Ascending aorta (tissue), 2 donors: ENCODE results near the gene CACNA2D2. TPM values are rescaled to one million over a fixed set of nuclear protein-coding genes. Genes with fewer than 3 reads are reported as not detected.

ENCODE experiments used
- DNase-seq, 2 donors: peaks; one replicate each; pipeline ENCODE4 v3.0.0-alpha.2; 2019; ENCODE audit warnings: low spot score in 2 of 2
- H3K27ac ChIP-seq, 2 donors: fragments of 200-600 bp; sonication (generic); one replicate each; pipeline ENCODE4 v1.5.1; 2016 to 2017; ENCODE audit warnings: mild to moderate bottlenecking in 1 of 2
- H3K27me3 ChIP-seq: fragments of 200-600 bp; sonication (generic); one replicate; pipeline ENCODE4 v1.5.1; 2017
- H3K36me3 ChIP-seq, 2 donors: fragments of 200-600 bp; sonication (generic); one replicate each; pipeline ENCODE4 v1.5.1; 2016
- H3K4me1 ChIP-seq, 2 donors: fragments of 200-600 bp; sonication (generic); one replicate each; pipeline ENCODE4 v1.5.1; 2016 to 2017; ENCODE audit warnings: mild to moderate bottlenecking in 1 of 2
- H3K4me3 ChIP-seq, 2 donors: fragments of 200-600 bp; sonication (generic); one replicate each; pipeline ENCODE4 v1.5.1; 2016 to 2017; ENCODE audit warnings: mild to moderate bottlenecking in 1 of 2
- H3K9me3 ChIP-seq, 2 donors: fragments of 200-600 bp; sonication (generic); one replicate each; pipeline ENCODE4 v1.5.1; 2016
- CTCF ChIP-seq, 3 experiments: fragments of 200-600 bp in 2 of 3; fragments of 450-650 bp in 1 of 3; sonication (generic) in 2 of 3; IDR thresholded peaks; one replicate each; pipeline ENCODE4 v1.5.1; 2016 to 2019; ENCODE audit warnings: antibody characterized with exemption in 3 of 3, mild to moderate bottlenecking in 1 of 3, moderate library complexity in 1 of 3
- intact Hi-C: fragments of 100-400 bp; cut with DNase I; formaldehyde crosslinking; loops from one replicate; pipeline ENCODE4 v1.15.1; 2023
- total RNA-seq: library from RNA; depleted of rRNA; stranded (reverse); fragments of >200 nt; gene quantifications from one replicate; pipeline ENCODE4 v1.1.0, GENCODE V29; 2016

The CACNA2D2 gene
- total RNA-seq, 1 donor from 2014 or later, result 0.85 TPM

GRCh38 chr3:50373146-50374051 lies 130.0 kb downstream of the CACNA2D2 start:
- Histone ChIP-seq H3K36me3 (no peaks in the 10 kb centered on the region), H3K4me1 (no peaks in the 10 kb centered on the region), H3K9me3 (no peaks in the 10 kb centered on the region), H3K4me3 (no peak overlapping the region), H3K27me3 (no peaks in the 10 kb centered on the region), H3K27ac (no peak overlapping the region)
- no peak for DNase-seq
- TF ChIP-seq CTCF (IDR thresholded peaks at IDR 0.05), result no peak
- intact Hi-C loops, result no loop called here

- no peak overlapping the region for H3K27ac ChIP-seq
- H3K27me3 ChIP-seq, result no peaks in the 10 kb centered on the region
- no peaks in the 10 kb centered on the region for H3K9me3 ChIP-seq
- H3K36me3 ChIP-seq, result no peaks in the 10 kb centered on the region
- no peak for DNase-seq
- H3K4me1 ChIP-seq, result no peaks in the 10 kb centered on the region
- TF ChIP-seq CTCF (IDR thresholded peaks at IDR 0.05), result no peak
- intact Hi-C loops, result no loop called here
- H3K4me3 ChIP-seq, result no peak overlapping the region
Observed at GRCh38 chr3:50372349-50372748, 131.1 kb downstream of the CACNA2D2 start.

DNA sequence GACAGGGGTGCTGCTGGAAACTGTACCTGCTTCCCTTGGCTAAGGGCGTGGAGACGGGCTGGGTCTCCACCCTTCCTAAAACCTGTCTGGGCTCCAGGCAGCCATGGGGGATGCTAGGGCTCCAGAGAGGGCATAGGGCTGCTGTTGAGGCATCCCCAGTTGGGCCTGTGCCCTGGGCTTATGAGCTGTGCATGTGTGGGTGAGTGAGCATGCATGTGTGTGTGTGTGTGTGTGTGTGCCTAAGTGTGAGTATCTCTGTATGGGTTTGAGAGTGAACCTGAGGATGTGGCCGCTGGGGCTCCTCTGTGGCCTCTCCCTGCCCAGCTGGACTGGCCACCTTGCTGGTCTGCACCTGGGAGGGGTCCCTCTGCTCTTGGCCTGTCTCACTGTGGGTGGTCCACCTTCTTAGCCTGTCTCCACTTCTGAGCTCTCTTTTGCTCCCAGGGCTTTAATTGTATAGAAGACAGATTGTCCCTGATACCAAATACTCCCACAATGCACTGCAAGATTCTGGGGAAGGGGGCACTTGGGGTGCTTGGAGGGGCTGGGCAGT lies 132.2 kb downstream of the CACNA2D2 start:
- DNase-seq, result no peak
- Histone ChIP-seq H3K4me3 (no peak overlapping the region), H3K36me3 (no peaks in the 10 kb centered on the region), H3K9me3 (no peaks in the 10 kb centered on the region), H3K4me1 (no peaks in the 10 kb centered on the region), H3K27me3 (no peaks in the 10 kb centered on the region), H3K27ac (no peak overlapping the region)
- intact Hi-C loops, result no loop called here
- no peak for TF ChIP-seq CTCF (IDR thresholded peaks at IDR 0.05)

DNA sequence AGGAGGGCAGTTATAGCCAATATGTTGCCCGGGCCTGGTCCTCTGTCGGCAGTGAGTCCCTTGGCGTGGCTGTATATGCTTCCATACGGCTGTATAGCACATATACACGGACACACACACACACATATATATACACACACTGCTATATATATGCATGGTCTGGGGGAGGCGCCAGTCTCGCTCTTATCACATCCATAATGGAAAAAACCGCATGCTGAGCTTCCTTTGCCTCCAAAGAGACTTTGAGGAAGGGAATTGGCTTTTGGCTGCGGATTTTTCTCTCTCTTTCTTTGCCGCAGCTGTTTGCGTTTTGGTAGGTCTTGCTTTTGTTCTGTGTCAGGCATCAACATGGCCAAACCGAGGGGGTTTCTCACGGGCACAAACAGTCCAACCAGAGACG lies 132.8 kb downstream of the CACNA2D2 start:
- Histone ChIP-seq H3K4me1 (peaks cover 0 to 3% of the 10 kb centered on the region in 2 donors), H3K36me3 (no peaks in the 10 kb centered on the region), H3K27me3 (no peaks in the 10 kb centered on the region), H3K9me3 (no peaks in the 10 kb centered on the region), H3K4me3 (no peak overlapping the region), H3K27ac (no peak overlapping the region)
- intact Hi-C loops, result no loop called here
- no peak for TF ChIP-seq CTCF (IDR thresholded peaks at IDR 0.05)
- no peak for DNase-seq

DNA sequence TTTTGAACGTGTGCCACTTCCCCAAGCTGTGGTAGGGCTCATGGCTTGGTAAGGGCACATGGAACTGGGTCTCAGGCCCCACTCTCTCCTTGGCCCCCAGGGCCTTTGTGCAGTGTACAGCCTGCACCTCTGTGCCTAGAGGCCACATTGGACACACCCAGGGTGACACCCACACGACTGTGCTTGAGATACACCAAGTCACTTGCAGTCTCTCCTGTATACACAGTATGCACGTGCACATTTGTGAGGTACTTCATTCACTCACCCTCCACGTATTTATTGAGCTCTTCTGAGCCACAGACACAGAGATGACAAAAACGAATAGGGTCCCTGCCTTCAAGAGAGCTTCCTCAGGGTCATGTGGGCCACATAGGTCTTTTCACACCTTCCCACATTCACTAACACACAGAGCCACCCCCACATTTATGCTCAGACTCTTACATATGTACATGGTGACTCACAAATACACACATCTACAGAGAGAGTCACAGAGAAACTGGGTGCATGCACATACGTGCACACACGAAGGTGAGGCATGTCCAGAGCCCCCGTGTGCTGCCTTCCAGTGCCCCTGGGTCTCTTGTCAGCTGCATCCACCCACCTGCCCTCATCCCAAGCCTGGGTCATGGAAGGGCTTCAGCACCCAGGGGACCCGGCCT lies 134.3 kb downstream of the CACNA2D2 start:
- TF ChIP-seq CTCF (IDR thresholded peaks at IDR 0.05), result no peak
- peaks cover 0 to 14% of the 10 kb centered on the region in 2 donors for H3K4me1 ChIP-seq
- intact Hi-C loops, result no loop called here

More for the DNA sequence above, 134.3 kb downstream of the CACNA2D2 start:
- no peaks in the 10 kb centered on the region for H3K27me3 ChIP-seq
- H3K4me3 ChIP-seq, result no peak overlapping the region
- DNase-seq, result no peak
- no peak overlapping the region for H3K27ac ChIP-seq
- H3K9me3 ChIP-seq, result no peaks in the 10 kb centered on the region
- H3K36me3 ChIP-seq, result no peaks in the 10 kb centered on the region
